Cortex of kidney (tissue), 1 donor: ENCODE results near the gene HOXB7.

Source experiments
- DNase-seq: peaks from one replicate; lab custom pipeline; 2025; lab: John Stamatoyannopoulos, UW

The HOXB7 gene

GRCh38 chr17:48636177-48637018 lies 25.6 kb upstream of the HOXB7 start:
- DNase-seq = no peak

- no peak for DNase-seq
These were observed 23.8 kb upstream of the HOXB7 start for GRCh38 chr17:48634493-48635208.

- no peak for DNase-seq
These were observed 22.5 kb upstream of the HOXB7 start for GRCh38 chr17:48633266-48633677.

GRCh38 chr17:48632579-48633265 lies 21.9 kb upstream of the HOXB7 start:
- DNase-seq = no peak

- DNase-seq = no peak
These were observed 21.1 kb upstream of the HOXB7 start for GRCh38 chr17:48631693-48632578.

- no peak for DNase-seq
These were observed 20.3 kb upstream of the HOXB7 start for GRCh38 chr17:48630925-48631692.

GRCh38 chr17:48630009-48630924 lies 19.4 kb upstream of the HOXB7 start:
- no peak for DNase-seq

GRCh38 chr17:48629411-48629759 lies 18.6 kb upstream of the HOXB7 start:
- no peak for DNase-seq

- DNase-seq = no peak
These were observed 18.0 kb upstream of the HOXB7 start for GRCh38 chr17:48628649-48629410.

- no peak for DNase-seq
These were observed 17.1 kb upstream of the HOXB7 start for GRCh38 chr17:48627623-48628521.

- no peak for DNase-seq
These were observed 16.3 kb upstream of the HOXB7 start for GRCh38 chr17:48627118-48627597.

- no peak for DNase-seq
These were observed 15.7 kb upstream of the HOXB7 start, which contains the start of gene HOXB9 for GRCh38 chr17:48626245-48627117. Gene HOXB9, minus strand, starts transcription at chr17:48626358. Its CDS starts 89 bp downstream, at chr17:48626269.

GRCh38 chr17:48625495-48626244 lies 14.9 kb upstream of the HOXB7 start:
- no peak for DNase-seq

- DNase-seq = no peak
These were observed 14.0 kb upstream of the HOXB7 start for GRCh38 chr17:48624544-48625494.

- no peak for DNase-seq
These were observed 13.3 kb upstream of the HOXB7 start for GRCh38 chr17:48624118-48624517.
